Activated CD4-positive, alpha-beta T cell treated with anti-CD3 and anti-CD28 coated beads for 36 hours (primary cell): ENCODE measurements around the gene MYRIP. TPM values are rescaled to one million over a fixed set of nuclear protein-coding genes. Genes with fewer than 3 reads are reported as not detected.
"Not testable (repeated sequence)": the region's sequence is repeated elsewhere in the genome, so short reads cannot be mapped to it uniquely, and the experiment has no call there.

Experiments
- ATAC-seq: fragments of 200-7000 bp; cut with Tn5 transposase; one replicate; pipeline ENCODE4 v1.10.0; 2021; ENCODE audit warnings: mild to moderate bottlenecking, moderate library complexity
- CTCF ChIA-PET: fragments of 350-600 bp; sonication (Branson Sonifier 250); formaldehyde crosslinking; loops from one replicate; lab custom pipeline; 2021; ENCODE audit warnings: antibody characterized with exemption; lab: Charles Lee
- POLR2A ChIA-PET: fragments of 350-600 bp; sonication (Branson Sonifier 250); formaldehyde crosslinking; loops from one replicate; lab custom pipeline; 2021; ENCODE audit warnings: antibody characterized with exemption, inconsistent platforms; lab: Charles Lee
- DNase-seq: peaks from one replicate; pipeline ENCODE4 v3.0.0-alpha.2; 2020
- H3K27ac Mint-ChIP-seq: one replicate; pipeline ENCODE4 v1.8.0; 2021; ENCODE audit warnings: mixed read lengths
- H3K27me3 Mint-ChIP-seq: one replicate; pipeline ENCODE4 v1.8.0; 2021; ENCODE audit warnings: mixed read lengths
- H3K36me3 Mint-ChIP-seq: one replicate; pipeline ENCODE4 v1.8.0; 2021; ENCODE audit warnings: low read depth, mixed read lengths
- H3K4me1 Mint-ChIP-seq: one replicate; pipeline ENCODE4 v1.8.0; 2021; ENCODE audit warnings: mixed read lengths
- H3K4me3 Mint-ChIP-seq: one replicate; pipeline ENCODE4 v1.8.0; 2021; ENCODE audit warnings: mild to moderate bottlenecking, moderate library complexity, mixed read lengths
- H3K9me3 Mint-ChIP-seq: one replicate; pipeline ENCODE4 v1.8.0; 2021; ENCODE audit warnings: low read depth, mixed read lengths
- intact Hi-C, 2 experiments: fragments of 100-400 bp; cut with DNase I in 1 of 2; cut with micrococcal nuclease in 1 of 2; formaldehyde crosslinking; loops; one replicate each; pipeline versions ENCODE4 v1.14.2 to v1.15.1; 2022 to 2024; cut with DNase I, micrococcal nuclease
- total RNA-seq, 2 experiments: library from RNA; stranded (reverse); gene quantifications; one replicate each; pipeline ENCODE4 v1.2.3, GENCODE V29; 2021

Gene MYRIP
- total RNA-seq, 2 experiments from 2014 or later, result not detected

- Mint-ChIP-seq H3K27ac (no peak overlapping the region), H3K4me1 (no peaks in the 10 kb centered on the region), H3K9me3 (peaks cover 3% of the 10 kb centered on the region), H3K36me3 (no peaks in the 10 kb centered on the region), H3K4me3 (no peak overlapping the region), H3K27me3 (peaks cover 24% of the 10 kb centered on the region)
- ChIA-PET CTCF (no interaction called here), POLR2A (no interaction called here)
- ATAC-seq (no peak), DNase-seq (no peak)
- intact Hi-C loops, result no loop called here
Observed at GRCh38 chr3:40019376-40019775, 210.0 kb downstream of the MYRIP start.

GRCh38 chr3:40020689-40021088 lies 211.3 kb downstream of the MYRIP start:
- Mint-ChIP-seq H3K9me3 (peaks cover 6% of the 10 kb centered on the region), H3K4me1 (no peaks in the 10 kb centered on the region), H3K36me3 (no peaks in the 10 kb centered on the region), H3K27me3 (peaks cover 22% of the 10 kb centered on the region), H3K27ac (no peak overlapping the region), H3K4me3 (no peak overlapping the region)
- ATAC-seq, result no peak
- intact Hi-C loops, result no loop called here
- no peak for DNase-seq
- ChIA-PET POLR2A (no interaction called here), CTCF (no interaction called here)

DNA sequence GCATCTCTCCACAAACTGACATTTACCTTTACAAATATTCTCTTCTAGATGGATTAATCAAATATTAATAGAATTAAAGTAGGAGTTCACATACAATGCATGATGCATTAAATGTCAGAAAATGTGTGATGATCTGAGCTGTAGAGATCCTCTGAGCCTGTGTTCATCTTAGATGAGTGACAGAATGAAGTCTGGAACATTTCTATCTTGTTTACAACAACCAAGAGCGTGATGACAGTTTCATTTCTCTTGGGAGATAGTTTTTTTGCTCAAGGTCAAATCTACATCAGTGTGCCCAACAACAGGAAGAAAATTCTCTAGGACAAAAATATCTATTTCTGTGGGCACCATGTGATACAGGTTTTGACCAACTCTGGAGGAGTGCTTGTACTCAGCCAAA lies 211.9 kb downstream of the MYRIP start:
- Mint-ChIP-seq H3K9me3 (peaks cover 12% of the 10 kb centered on the region), H3K27me3 (peaks cover 22% of the 10 kb centered on the region), H3K4me1 (no peaks in the 10 kb centered on the region), H3K27ac (no peak overlapping the region), H3K4me3 (no peak overlapping the region), H3K36me3 (no peaks in the 10 kb centered on the region)
- ChIA-PET POLR2A (no interaction called here), CTCF (no interaction called here)
- DNase-seq (no peak), ATAC-seq (no peak)
- intact Hi-C loops, result no loop called here

- peaks cover 22% of the 10 kb centered on the region for H3K9me3 Mint-ChIP-seq
- POLR2A ChIA-PET, result no interaction called here
- intact Hi-C loops, result no loop called here
- H3K27me3 Mint-ChIP-seq, result peaks cover 24% of the 10 kb centered on the region
- CTCF ChIA-PET, result no interaction called here
- DNase-seq, result no peak
- no peaks in the 10 kb centered on the region for H3K4me1 Mint-ChIP-seq
- H3K27ac Mint-ChIP-seq, result no peak overlapping the region
- H3K4me3 Mint-ChIP-seq, result no peak overlapping the region
- no peak for ATAC-seq
- peaks cover 4% of the 10 kb centered on the region for H3K36me3 Mint-ChIP-seq
Observed at GRCh38 chr3:40022297-40022827, 213.0 kb downstream of the MYRIP start.

DNA sequence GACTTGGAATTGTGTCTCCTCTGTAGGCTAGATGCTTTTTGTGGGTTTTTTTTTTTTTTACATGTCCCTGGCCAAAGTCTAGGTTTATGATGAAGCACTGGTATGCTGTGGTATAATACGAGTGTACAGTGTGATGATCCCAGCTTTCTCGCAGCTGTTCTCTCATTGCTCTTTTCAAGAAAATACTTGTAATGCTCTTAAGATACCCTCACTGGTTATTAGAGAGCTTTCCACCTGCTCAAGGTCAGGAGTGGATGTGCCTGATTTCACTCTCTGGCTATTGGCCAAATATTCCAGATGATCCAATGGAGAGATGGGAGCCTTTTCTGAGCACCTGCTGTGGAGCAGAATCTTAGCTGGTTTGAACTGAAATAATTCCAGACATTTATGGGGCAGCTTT lies 215.1 kb downstream of the MYRIP start:
- intact Hi-C loops, result no loop called here
- no peak for ATAC-seq
- peaks cover 14% of the 10 kb centered on the region for H3K27me3 Mint-ChIP-seq
- H3K4me3 Mint-ChIP-seq, result no peak overlapping the region
- POLR2A ChIA-PET, result no interaction called here
- peaks cover 4% of the 10 kb centered on the region for H3K36me3 Mint-ChIP-seq
- DNase-seq, result no peak
- H3K9me3 Mint-ChIP-seq, result peaks cover 22% of the 10 kb centered on the region
- CTCF ChIA-PET, result no interaction called here
- no peaks in the 10 kb centered on the region for H3K4me1 Mint-ChIP-seq
- no peak overlapping the region for H3K27ac Mint-ChIP-seq

DNA sequence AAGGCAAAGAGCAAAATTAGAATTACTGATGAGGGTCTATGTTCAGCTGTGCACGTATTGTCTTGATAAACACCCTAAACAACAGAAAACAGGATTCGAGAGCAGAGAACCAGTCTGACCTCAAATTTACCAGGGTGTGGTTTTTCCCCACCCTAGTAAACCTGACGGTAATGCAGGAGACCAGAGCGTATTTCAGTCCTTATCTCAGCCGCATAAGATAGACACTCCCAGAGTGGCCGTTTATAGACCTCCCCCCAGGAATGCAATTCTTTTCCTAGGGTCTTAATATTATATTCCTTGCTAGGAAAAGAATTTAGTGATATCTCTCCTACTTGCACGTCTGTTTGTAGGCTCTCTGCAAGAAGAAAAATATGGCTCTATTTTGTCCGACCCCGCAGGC lies 216.5 kb downstream of the MYRIP start:
- H3K4me1 Mint-ChIP-seq, intact Hi-C loops, POLR2A ChIA-PET: not testable (repeated sequence)

GRCh38 chr3:40035177-40035576 lies 225.8 kb downstream of the MYRIP start:
- no peak overlapping the region for H3K27ac Mint-ChIP-seq
- H3K9me3 Mint-ChIP-seq, result no peaks in the 10 kb centered on the region
- intact Hi-C loops, result no loop called here
- no peaks in the 10 kb centered on the region for H3K4me1 Mint-ChIP-seq
- peaks cover 4% of the 10 kb centered on the region for H3K27me3 Mint-ChIP-seq
- ATAC-seq, result peak; percentile 26
- peak; percentile 6 for DNase-seq
- no peaks in the 10 kb centered on the region for H3K36me3 Mint-ChIP-seq
- no peak overlapping the region for H3K4me3 Mint-ChIP-seq
- CTCF ChIA-PET, result no interaction called here
- POLR2A ChIA-PET, result no interaction called here

More for the DNA sequence above, 216.5 kb downstream of the MYRIP start:
- Mint-ChIP-seq H3K27me3 (peaks cover 16% of the 10 kb centered on the region), H3K9me3 (peaks cover 22% of the 10 kb centered on the region)
- H3K36me3 Mint-ChIP-seq, H3K27ac Mint-ChIP-seq, CTCF ChIA-PET, DNase-seq, ATAC-seq, H3K4me3 Mint-ChIP-seq: not testable (repeated sequence)

- Mint-ChIP-seq H3K36me3 (no peaks in the 10 kb centered on the region), H3K27me3 (peaks cover 2% of the 10 kb centered on the region), H3K9me3 (no peaks in the 10 kb centered on the region), H3K4me3 (no peak overlapping the region), H3K4me1 (no peaks in the 10 kb centered on the region), H3K27ac (no peak overlapping the region)
- ChIA-PET CTCF (no interaction called here), POLR2A (no interaction called here)
- ATAC-seq (no peak), DNase-seq (no peak)
- intact Hi-C loops, result no loop called here
Observed at GRCh38 chr3:40037582-40037981, 228.2 kb downstream of the MYRIP start.

GRCh38 chr3:40042752-40043443 lies 233.5 kb downstream of the MYRIP start:
- DNase-seq, result no peak
- intact Hi-C loops, result no loop called here
- no peak for ATAC-seq
- Mint-ChIP-seq H3K36me3 (no peaks in the 10 kb centered on the region), H3K27me3 (no peaks in the 10 kb centered on the region), H3K4me3 (no peak overlapping the region), H3K9me3 (no peaks in the 10 kb centered on the region), H3K4me1 (no peaks in the 10 kb centered on the region), H3K27ac (no peak overlapping the region)
- CTCF ChIA-PET, result interaction anchor here (0.7 kb wide), 1 partner anchor 83 kb away, joined by 3 read pairs; no protein-coding TSS in a partner anchor
- POLR2A ChIA-PET, result no interaction called here

DNA sequence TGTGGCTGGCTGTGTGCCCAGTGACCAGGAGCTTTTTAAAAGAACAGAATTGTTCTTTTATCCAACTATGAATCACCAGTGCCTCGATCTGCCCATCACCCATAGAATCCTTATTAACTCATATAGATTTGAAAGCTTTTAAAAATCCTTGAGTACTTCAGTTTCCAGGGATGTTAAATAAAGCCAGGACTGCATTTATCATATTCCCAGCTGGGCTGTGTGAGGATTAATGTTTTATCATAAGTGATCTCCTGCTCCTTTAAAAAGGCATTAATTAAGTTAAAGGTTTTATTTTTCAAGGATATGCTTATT lies 234.0 kb downstream of the MYRIP start:
- H3K36me3 Mint-ChIP-seq, result no peaks in the 10 kb centered on the region
- no peaks in the 10 kb centered on the region for H3K27me3 Mint-ChIP-seq
- no peaks in the 10 kb centered on the region for H3K9me3 Mint-ChIP-seq
- no peak overlapping the region for H3K4me3 Mint-ChIP-seq
- H3K4me1 Mint-ChIP-seq, result no peaks in the 10 kb centered on the region
- no peak for DNase-seq
- no peak for ATAC-seq
- H3K27ac Mint-ChIP-seq, result no peak overlapping the region
- intact Hi-C loops, result no loop called here
- POLR2A ChIA-PET, result no interaction called here
- CTCF ChIA-PET, result no interaction called here

DNA sequence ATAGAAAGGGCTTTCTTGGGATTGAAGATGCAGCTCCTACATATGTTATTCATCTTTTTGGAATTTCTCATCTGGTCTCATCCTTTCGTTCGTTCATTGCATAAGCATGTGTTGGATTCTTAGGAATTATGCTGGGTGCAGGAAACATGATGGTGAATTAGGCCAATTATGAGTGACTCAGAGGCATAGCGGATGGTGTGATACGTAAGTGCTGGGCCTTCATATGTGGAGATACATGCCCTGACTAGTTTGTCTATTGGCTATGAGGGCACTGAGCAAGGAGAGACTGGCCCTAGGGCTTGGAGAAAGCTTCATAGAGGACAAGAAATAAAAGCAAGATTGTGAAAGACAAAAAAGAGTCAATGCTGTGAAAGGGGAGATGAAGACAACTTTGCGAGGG lies 235.1 kb downstream of the MYRIP start:
- Mint-ChIP-seq H3K27me3 (no peaks in the 10 kb centered on the region), H3K27ac (no peak overlapping the region), H3K4me3 (no peak overlapping the region), H3K36me3 (no peaks in the 10 kb centered on the region), H3K4me1 (no peaks in the 10 kb centered on the region), H3K9me3 (no peaks in the 10 kb centered on the region)
- no peak for DNase-seq
- intact Hi-C loops, result no loop called here
- no peak for ATAC-seq
- ChIA-PET CTCF (no interaction called here), POLR2A (no interaction called here)

DNA sequence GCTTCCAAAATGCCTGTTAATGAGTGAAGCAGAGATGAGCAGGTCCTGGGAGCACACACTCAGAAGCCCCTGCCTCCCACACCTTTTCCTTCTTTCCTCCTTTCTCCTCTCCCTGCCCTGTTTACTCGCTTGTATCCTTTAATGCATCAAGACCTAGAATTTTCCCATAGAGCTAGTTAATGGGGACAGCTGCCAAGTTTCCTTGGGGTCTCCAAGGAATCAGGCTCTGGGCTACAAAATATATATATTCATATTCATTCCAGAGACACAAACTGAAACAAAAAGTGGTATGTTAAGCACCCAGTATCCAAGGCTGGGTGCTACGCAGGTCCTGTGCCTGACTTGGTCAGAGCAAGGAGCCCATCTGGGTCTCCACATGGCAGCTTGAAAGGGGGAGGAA lies 235.6 kb downstream of the MYRIP start:
- H3K9me3 Mint-ChIP-seq, result no peaks in the 10 kb centered on the region
- ATAC-seq (no peak), DNase-seq (no peak)
- no peak overlapping the region for H3K27ac Mint-ChIP-seq
- H3K36me3 Mint-ChIP-seq, result no peaks in the 10 kb centered on the region
- H3K4me3 Mint-ChIP-seq, result no peak overlapping the region
- H3K27me3 Mint-ChIP-seq, result no peaks in the 10 kb centered on the region
- H3K4me1 Mint-ChIP-seq, result no peaks in the 10 kb centered on the region
- intact Hi-C loops, result no loop called here
- CTCF ChIA-PET, result no interaction called here
- POLR2A ChIA-PET, result no interaction called here
